HepG2 (cell line): Measurements from ENCODE around the gene DSCAML1. TPM values are rescaled to one million over a fixed set of nuclear protein-coding genes. Genes with fewer than 3 reads are reported as not detected.

Experiments used
- ATAC-seq: fragments of 200-7000 bp; cut with Tn5 transposase; 3 replicates; pipeline ENCODE4 v1.9.1; 2020; ENCODE audit warnings: mild to moderate bottlenecking, moderate library complexity
- BruUV-seq: library from RNA; stranded (reverse); fragments of 400-500 nt; replicated peaks from 2 replicates; lab custom pipeline; 2021; lab: Mats Ljungman, UMichigan
- CTCF ChIA-PET: fragments of 300-600 bp; formaldehyde crosslinking; extraction: SDS; loops from one replicate; lab custom pipeline; 2021; ENCODE audit warnings: low total read pairs, inconsistent platforms, low intra/inter-chr PET ratio; lab: Yijun Ruan, JAX
- POLR2A ChIA-PET: fragments of 350-600 bp; sonication (Branson Sonifier 250); formaldehyde crosslinking; loops from one replicate; lab custom pipeline; 2020; ENCODE audit warnings: antibody characterized with exemption, inconsistent platforms; lab: Yijun Ruan, JAX
- DNase-seq: peaks from one replicate; pipeline ENCODE4 v3.0.0-alpha.2; 2015; ENCODE audit warnings: low spot score
- FAIRE-seq: peaks from 3 replicates; lab custom pipeline; 2011; peaks lifted over from hg19 to GRCh38; lab: Jason Lieb, UNC
- H2AFZ ChIP-seq: one replicate; pipeline ENCODE4 v1.6.1; 2011; ENCODE audit warnings: low read length, inconsistent platforms
- H3K27ac ChIP-seq: fragments of 300-600 bp; 3 replicates; pipeline ENCODE4 v1.8.0; 2011; ENCODE audit warnings: mixed run types, mild to moderate bottlenecking, mixed read lengths, low read length, inconsistent platforms; ENCODE audit not compliant: insufficient read depth; ENCODE audit errors: extremely low read length
- H3K27me3 ChIP-seq, 2 experiments: fragments of 200-600 bp in 1 of 2; 2 replicates in 1 of 2; 3 replicates in 1 of 2; pipeline versions ENCODE4 v1.6.0 to v1.8.0; 2011; ENCODE audit warnings: low read length in 2 of 2, mild to moderate bottlenecking in 2 of 2, moderate library complexity in 2 of 2, inconsistent platforms in 1 of 2; ENCODE audit not compliant: insufficient read depth in 2 of 2, control insufficient read depth in 1 of 2
- H3K36me3 ChIP-seq, 2 experiments: fragments of 200-600 bp in 1 of 2; replicated peaks in 1 of 2; 2 replicates in 1 of 2; 3 replicates in 1 of 2; pipeline versions ENCODE4 v1.5.1 to v1.8.0; 2011; ENCODE audit warnings: low read length in 2 of 2, inconsistent platforms in 1 of 2; ENCODE audit not compliant: insufficient read depth in 2 of 2, control insufficient read depth in 1 of 2
- H3K4me1 ChIP-seq: 2 replicates; pipeline ENCODE4 v1.5.1; 2012; ENCODE audit warnings: low read length, inconsistent platforms; ENCODE audit not compliant: insufficient read depth
- H3K4me2 ChIP-seq: 2 replicates; pipeline ENCODE4 v1.6.0; 2011; ENCODE audit warnings: low read depth, low read length, inconsistent platforms
- H3K4me3 ChIP-seq, 3 experiments: fragments of 200-600 bp in 1 of 3; sonication (generic), shearing (Covaris generic) in 1 of 3; replicated peaks in 1 of 3; 2 replicates each; pipeline ENCODE4 v1.5.1; 2011 to 2016; ENCODE audit warnings: low read length in 3 of 3, inconsistent platforms in 2 of 3, low read depth in 2 of 3, mild to moderate bottlenecking in 2 of 3, control low read depth in 1 of 3, mixed read lengths in 1 of 3; ENCODE audit not compliant: insufficient read depth in 1 of 3
- H3K79me2 ChIP-seq: one replicate; pipeline ENCODE4 v1.6.1; 2011; ENCODE audit warnings: low read length, inconsistent platforms; ENCODE audit not compliant: insufficient read depth
- H3K9ac ChIP-seq: 2 replicates; pipeline ENCODE4 v1.6.0; 2011; ENCODE audit warnings: mild to moderate bottlenecking, low read depth, low read length, inconsistent platforms; ENCODE audit not compliant: insufficient read depth
- H3K9me3 ChIP-seq: 2 replicates; pipeline ENCODE4 v1.5.1; 2012; ENCODE audit warnings: mild to moderate bottlenecking, low read length
- H4K20me1 ChIP-seq: 2 replicates; pipeline ENCODE4 v1.6.0; 2011; ENCODE audit warnings: inconsistent platforms, mild to moderate bottlenecking, low read length, moderate library complexity; ENCODE audit not compliant: insufficient read depth
- FOXA3 ChIP-seq: IDR thresholded peaks from 2 replicates; pipeline ENCODE4 v1.6.1; 2016; ENCODE audit warnings: missing genetic modification reagents, missing compliant biosample characterization
- FUBP1 ChIP-seq: sonication (generic); formaldehyde crosslinking; IDR thresholded peaks from 2 replicates; pipeline ENCODE4 v1.5.1; 2020; ENCODE audit warnings: missing genetic modification reagents, mild to moderate bottlenecking, borderline replicate concordance
- HNF1A ChIP-seq, 2 experiments: sonication (generic) in 1 of 2; formaldehyde crosslinking in 1 of 2; IDR thresholded peaks; 2 replicates each; pipeline versions ENCODE4 v1.4.0 to v1.6.1; 2016 to 2020; ENCODE audit warnings: borderline replicate concordance in 1 of 2, low read depth in 1 of 2, mild to moderate bottlenecking in 1 of 2, missing genetic modification reagents in 1 of 2
- RXRB ChIP-seq: IDR thresholded peaks from 2 replicates; pipeline ENCODE4 v1.6.1; 2016; ENCODE audit warnings: borderline replicate concordance, missing genetic modification reagents, missing compliant biosample characterization
- SALL1 ChIP-seq: sonication (generic); formaldehyde crosslinking; IDR thresholded peaks from 2 replicates; pipeline ENCODE4 v1.8.0; 2022; ENCODE audit warnings: mild to moderate bottlenecking, missing genetic modification reagents
- ZBTB7A ChIP-seq: sonication (generic); formaldehyde crosslinking; IDR thresholded peaks from 2 replicates; pipeline ENCODE4 v1.8.0; 2022; ENCODE audit warnings: mild to moderate bottlenecking, missing genetic modification reagents
- ZNF296 ChIP-seq: sonication (generic); formaldehyde crosslinking; conservative IDR thresholded peaks from 2 replicates; pipeline ENCODE4 v1.5.0; 2020; ENCODE audit warnings: mild to moderate bottlenecking, missing genetic modification reagents
- WGBS: methylation state at CpG from one replicate; pipeline ENCODE4 v1.1.6; 2017; ENCODE audit warnings: low lambda C conversion rate; 5-methylcytosine and 5-hydroxymethylcytosine counted together
- in situ Hi-C: cut with HindIII; loops from 2 replicates; pipeline ENCODE4 v1.10.0; 2017; ENCODE audit warnings: low pct_unique_long_range_greater_than_20kb; ENCODE audit not compliant: extremely low pct_ligation_motif_present
- intact Hi-C: fragments of 100-400 bp; cut with micrococcal nuclease; formaldehyde crosslinking; loops from one replicate; pipeline ENCODE4 v1.10.0; 2022; ENCODE audit not compliant: unreplicated experiment
- polyA plus RNA-seq, 8 experiments: library from polyadenylated mRNA; depleted of rRNA in 3 of 8; stranded (reverse) in 7 of 8; unstranded in 1 of 8; fragments of >200 nt; fragmentation: Illumina TruSeq in 4 of 8; extraction: Trizol in 4 of 8; gene quantifications; 2 replicates each; pipeline versions ENCODE4 v1.2.1 to v1.2.3, GENCODE V29; 2011 to 2016; ENCODE audit warnings: low read depth in 4 of 8, missing spikeins in 1 of 8, mixed read lengths in 1 of 8; ENCODE audit not compliant: insufficient read depth in 1 of 8
- total RNA-seq, 5 experiments: library from RNA; depleted of rRNA; stranded (reverse); fragments of >200 nt; fragmentation: Illumina TruSeq; extraction: Trizol; gene quantifications; 2 replicates each; pipeline ENCODE4 v1.2.3, GENCODE V29; 2016; ENCODE audit warnings: low read depth in 1 of 5
- TF ChIP-seq, protein P1 (sequence below): sonication (generic); formaldehyde crosslinking; conservative IDR thresholded peaks from 2 replicates; pipeline ENCODE4 v1.4.0; 2020; ENCODE audit warnings: missing genetic modification reagents
- TF ChIP-seq, protein P2 (sequence below): sonication (generic); formaldehyde crosslinking; IDR thresholded peaks from 2 replicates; pipeline ENCODE4 v1.5.0; 2020; ENCODE audit warnings: mild to moderate bottlenecking, missing genetic modification reagents, borderline replicate concordance

DSCAML1 gene
- total and polyA plus RNA-seq, 2 of the 13 experiments (the other 11 are each of a cell fraction or from before 2014, with no cell fraction given): 0.29 to 0.40 TPM

DNA sequence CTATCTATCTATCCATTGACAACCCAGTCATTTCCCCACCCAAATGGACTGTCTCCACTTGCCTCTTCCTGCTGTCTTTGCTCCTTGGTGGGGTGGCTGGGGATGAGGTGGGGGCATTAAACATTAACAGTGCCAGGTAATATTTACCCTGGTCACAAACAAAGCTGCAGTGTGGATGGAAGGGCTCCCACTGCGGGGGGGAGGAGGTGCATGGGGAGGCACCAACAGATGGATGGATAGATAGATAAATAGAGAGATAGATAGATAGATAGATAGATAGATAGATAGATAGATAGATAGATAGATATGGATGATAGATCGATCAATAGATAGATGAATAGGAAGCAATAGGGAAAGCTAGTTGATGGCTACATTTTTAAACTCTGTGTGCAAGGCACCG, 29.8 kb upstream of the DSCAML1 start (continued):
- TF ChIP-seq HNF1A (IDR thresholded peaks at IDR 0.05; ENCODE audit: low read depth): peak; percentile 75
- no peak for TF ChIP-seq HNF1A (CRISPR knock-in tag; IDR thresholded peaks at IDR 0.05; ENCODE audit: borderline replicate concordance)

GRCh38 chr11:117826190-117826570, 29.2 kb upstream of the DSCAML1 start:
- H3K27me3 ChIP-seq: peaks cover 4 to 21% of the 10 kb centered on the region in 2 experiments; a peak in 3 of 5 replicates
- no peaks in the 10 kb centered on the region for H4K20me1 ChIP-seq
- H2AFZ ChIP-seq: no peak overlapping the region
- no peak overlapping the region for H3K27ac ChIP-seq
- peak overlapping the region; percentile 15; the same call in 1 of the 2 replicates for H3K4me2 ChIP-seq
- 34% methylated on average over 9 of the region's 10 CpGs for WGBS
- no TSS peak for BruUV-seq
- FAIRE-seq: no peak
- peaks cover 93% of the 10 kb centered on the region for H3K4me1 ChIP-seq
- DNase-seq: no peak
- H3K4me3 ChIP-seq: peak overlapping the region in 1 of 3 experiments; percentile 14; a peak in 1 of 6 replicates
- H3K36me3 ChIP-seq: no peaks in the 10 kb centered on the region
- no peak overlapping the region for H3K9ac ChIP-seq
- in situ Hi-C loops (no loop called here), intact Hi-C loops (no loop called here)
- H3K9me3 ChIP-seq: no peaks in the 10 kb centered on the region
- CTCF ChIA-PET: no interaction called here
- ATAC-seq: no peak
- H3K79me2 ChIP-seq: peaks cover 13% of the 10 kb centered on the region
- POLR2A ChIA-PET: no interaction called here
- TF ChIP-seq ZNF296 (CRISPR knock-in tag) (no peak), FUBP1 (CRISPR knock-in tag) (no peak), SALL1 (CRISPR knock-in tag) (no peak), ZBTB7A (CRISPR knock-in tag) (no peak), FOXA3 (CRISPR knock-in tag) (no peak), RXRB (no peak)
- TF ChIP-seq, protein P1, sequence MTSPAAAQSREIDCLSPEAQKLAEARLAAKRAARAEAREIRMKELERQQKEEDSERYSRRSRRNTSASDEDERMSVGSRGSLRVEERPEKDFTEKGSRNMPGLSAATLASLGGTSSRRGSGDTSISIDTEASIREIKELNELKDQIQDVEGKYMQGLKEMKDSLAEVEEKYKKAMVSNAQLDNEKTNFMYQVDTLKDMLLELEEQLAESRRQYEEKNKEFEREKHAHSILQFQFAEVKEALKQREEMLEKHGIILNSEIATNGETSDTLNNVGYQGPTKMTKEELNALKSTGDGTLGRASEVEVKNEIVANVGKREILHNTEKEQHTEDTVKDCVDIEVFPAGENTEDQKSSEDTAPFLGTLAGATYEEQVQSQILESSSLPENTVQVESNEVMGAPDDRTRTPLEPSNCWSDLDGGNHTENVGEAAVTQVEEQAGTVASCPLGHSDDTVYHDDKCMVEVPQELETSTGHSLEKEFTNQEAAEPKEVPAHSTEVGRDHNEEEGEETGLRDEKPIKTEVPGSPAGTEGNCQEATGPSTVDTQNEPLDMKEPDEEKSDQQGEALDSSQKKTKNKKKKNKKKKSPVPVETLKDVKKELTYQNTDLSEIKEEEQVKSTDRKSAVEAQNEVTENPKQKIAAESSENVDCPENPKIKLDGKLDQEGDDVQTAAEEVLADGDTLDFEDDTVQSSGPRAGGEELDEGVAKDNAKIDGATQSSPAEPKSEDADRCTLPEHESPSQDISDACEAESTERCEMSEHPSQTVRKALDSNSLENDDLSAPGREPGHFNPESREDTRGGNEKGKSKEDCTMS (CRISPR knock-in tag): no peak
- TF ChIP-seq, protein P2, sequence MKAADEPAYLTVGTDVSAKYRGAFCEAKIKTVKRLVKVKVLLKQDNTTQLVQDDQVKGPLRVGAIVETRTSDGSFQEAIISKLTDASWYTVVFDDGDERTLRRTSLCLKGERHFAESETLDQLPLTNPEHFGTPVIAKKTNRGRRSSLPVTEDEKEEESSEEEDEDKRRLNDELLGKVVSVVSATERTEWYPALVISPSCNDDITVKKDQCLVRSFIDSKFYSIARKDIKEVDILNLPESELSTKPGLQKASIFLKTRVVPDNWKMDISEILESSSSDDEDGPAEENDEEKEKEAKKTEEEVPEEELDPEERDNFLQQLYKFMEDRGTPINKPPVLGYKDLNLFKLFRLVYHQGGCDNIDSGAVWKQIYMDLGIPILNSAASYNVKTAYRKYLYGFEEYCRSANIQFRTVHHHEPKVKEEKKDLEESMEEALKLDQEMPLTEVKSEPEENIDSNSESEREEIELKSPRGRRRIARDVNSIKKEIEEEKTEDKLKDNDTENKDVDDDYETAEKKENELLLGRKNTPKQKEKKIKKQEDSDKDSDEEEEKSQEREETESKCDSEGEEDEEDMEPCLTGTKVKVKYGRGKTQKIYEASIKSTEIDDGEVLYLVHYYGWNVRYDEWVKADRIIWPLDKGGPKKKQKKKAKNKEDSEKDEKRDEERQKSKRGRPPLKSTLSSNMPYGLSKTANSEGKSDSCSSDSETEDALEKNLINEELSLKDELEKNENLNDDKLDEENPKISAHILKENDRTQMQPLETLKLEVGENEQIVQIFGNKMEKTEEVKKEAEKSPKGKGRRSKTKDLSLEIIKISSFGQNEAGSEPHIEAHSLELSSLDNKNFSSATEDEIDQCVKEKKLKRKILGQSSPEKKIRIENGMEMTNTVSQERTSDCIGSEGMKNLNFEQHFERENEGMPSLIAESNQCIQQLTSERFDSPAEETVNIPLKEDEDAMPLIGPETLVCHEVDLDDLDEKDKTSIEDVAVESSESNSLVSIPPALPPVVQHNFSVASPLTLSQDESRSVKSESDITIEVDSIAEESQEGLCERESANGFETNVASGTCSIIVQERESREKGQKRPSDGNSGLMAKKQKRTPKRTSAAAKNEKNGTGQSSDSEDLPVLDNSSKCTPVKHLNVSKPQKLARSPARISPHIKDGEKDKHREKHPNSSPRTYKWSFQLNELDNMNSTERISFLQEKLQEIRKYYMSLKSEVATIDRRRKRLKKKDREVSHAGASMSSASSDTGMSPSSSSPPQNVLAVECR: no peak
